Stomach (tissue), 9 donors: Measurements from ENCODE around the gene SLC8A3. TPM values are rescaled to one million over a fixed set of nuclear protein-coding genes. Genes with fewer than 3 reads are reported as not detected.

Source experiments
- DNase-seq, 2 donors: peaks; one replicate each; pipeline versions ENCODE4 v3.0.0 to v3.0.0-alpha.2; 2013 to 2019
- H3K27ac ChIP-seq, 5 donors: fragments of 200-600 bp in 4 of 5; sonication (generic) in 4 of 5; one replicate each; pipeline ENCODE4 v1.5.1; 2013 to 2019; ENCODE audit warnings: mild to moderate bottlenecking in 1 of 5, moderate library complexity in 1 of 5
- H3K27me3 ChIP-seq, 3 donors: fragments of 200-600 bp; sonication (generic); one replicate each; pipeline ENCODE4 v1.5.1; 2017 to 2019; ENCODE audit warnings: mixed run types in 1 of 3
- H3K36me3 ChIP-seq, 4 donors: fragments of 200-600 bp; sonication (generic); 1 replicate in 3 of 4; 2 replicates in 1 of 4; pipeline ENCODE4 v1.5.1; 2016 to 2019
- H3K4me1 ChIP-seq, 4 donors: fragments of 200-600 bp; sonication (generic); one replicate each; pipeline ENCODE4 v1.5.1; 2016 to 2019
- H3K4me3 ChIP-seq, 4 donors: fragments of 200-600 bp; sonication (generic) in 3 of 4; one replicate each; pipeline ENCODE4 v1.5.1; 2016 to 2019; ENCODE audit warnings: mild to moderate bottlenecking in 1 of 4
- H3K9me3 ChIP-seq, 4 donors: fragments of 200-600 bp; sonication (generic); one replicate each; pipeline ENCODE4 v1.5.1; 2016 to 2019
- EP300 ChIP-seq: sonication (generic); formaldehyde crosslinking; IDR thresholded peaks from one replicate; pipeline ENCODE4 v1.6.1; 2017; ENCODE audit warnings: antibody characterized with exemption
- POLR2A ChIP-seq, 4 donors: fragments of 450-650 bp; IDR thresholded peaks; one replicate each; pipeline ENCODE4 v1.6.1; 2016; ENCODE audit warnings: antibody characterized with exemption in 4 of 4, control low read depth in 2 of 4, mild to moderate bottlenecking in 1 of 4, moderate library complexity in 1 of 4
- POLR2AphosphoS5 ChIP-seq, 3 donors: sonication (generic); formaldehyde crosslinking; IDR thresholded peaks; one replicate each; pipeline ENCODE4 v1.6.1; 2016; ENCODE audit warnings: antibody characterized with exemption in 3 of 3
- WGBS, 5 donors: extraction: QIAGEN DNeasy Blood & Tissue Kit in 3 of 5; methylation state at CpG; one replicate each; pipeline versions ENCODE4 v1.1.5 to v1.1.7; 2013 to 2018; 5-methylcytosine and 5-hydroxymethylcytosine counted together
- intact Hi-C: fragments of 100-400 bp; cut with DNase I; formaldehyde crosslinking; loops from one replicate; pipeline ENCODE4 v1.15.1; 2023; ENCODE audit warnings: low total_unique reads
- polyA plus RNA-seq, 3 donors: library from polyadenylated mRNA; stranded (reverse); fragments of 200-250 nt; gene quantifications; one replicate each; pipeline ENCODE4 v1.2.3, GENCODE V29; 2013
- total RNA-seq, 5 donors: library from RNA; depleted of rRNA; stranded (reverse); fragments of >200 nt; gene quantifications; one replicate each; pipeline versions ENCODE4 v1.1.0 to v1.2.3, GENCODE V29; 2014 to 2016
- TF ChIP-seq, protein P1 (sequence below), 7 experiments: fragments of 450-650 bp in 4 of 7; fragments of 200-600 bp in 3 of 7; sonication (generic) in 3 of 7; IDR thresholded peaks; one replicate each; pipeline ENCODE4 v1.5.1; 2016 to 2019; ENCODE audit warnings: antibody characterized with exemption in 7 of 7, control low read depth in 2 of 7, mild to moderate bottlenecking in 1 of 7
- donor health status: healthy with polysubstance abuse.
- donor health status: Bipolar disorder and iron deficiency.
- donor health status: healthy.

The SLC8A3 gene
- total and polyA plus RNA-seq, 8 donors: 0.03 to 2.4 (median 0.87) TPM; not detected in 1

DNA sequence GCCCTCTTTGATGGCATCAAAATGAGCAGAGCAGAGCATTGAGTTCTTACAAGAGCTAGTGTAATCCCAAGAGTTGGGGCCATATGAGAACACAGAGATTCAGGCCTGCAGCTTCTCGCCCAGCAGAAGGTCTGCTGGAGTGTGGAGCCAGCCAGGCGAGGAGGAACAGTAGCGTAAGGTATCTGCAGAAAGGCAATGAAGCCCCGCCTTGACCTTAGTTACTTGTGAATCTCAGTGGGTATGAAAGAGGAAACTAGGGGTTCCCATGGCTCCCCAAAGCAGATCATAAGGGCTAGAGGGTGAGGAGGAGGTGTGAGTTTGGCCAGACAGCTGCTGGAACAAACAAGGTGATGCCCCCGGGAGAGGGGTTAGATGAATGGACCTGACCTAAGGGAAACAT lies 49.4 kb downstream of the SLC8A3 start:
- TF ChIP-seq POLR2A (IDR thresholded peaks at IDR 0.05) (no peak), POLR2AphosphoS5 (IDR thresholded peaks at IDR 0.05) (no peak), EP300 (no peak)
- TF ChIP-seq, protein P1, sequence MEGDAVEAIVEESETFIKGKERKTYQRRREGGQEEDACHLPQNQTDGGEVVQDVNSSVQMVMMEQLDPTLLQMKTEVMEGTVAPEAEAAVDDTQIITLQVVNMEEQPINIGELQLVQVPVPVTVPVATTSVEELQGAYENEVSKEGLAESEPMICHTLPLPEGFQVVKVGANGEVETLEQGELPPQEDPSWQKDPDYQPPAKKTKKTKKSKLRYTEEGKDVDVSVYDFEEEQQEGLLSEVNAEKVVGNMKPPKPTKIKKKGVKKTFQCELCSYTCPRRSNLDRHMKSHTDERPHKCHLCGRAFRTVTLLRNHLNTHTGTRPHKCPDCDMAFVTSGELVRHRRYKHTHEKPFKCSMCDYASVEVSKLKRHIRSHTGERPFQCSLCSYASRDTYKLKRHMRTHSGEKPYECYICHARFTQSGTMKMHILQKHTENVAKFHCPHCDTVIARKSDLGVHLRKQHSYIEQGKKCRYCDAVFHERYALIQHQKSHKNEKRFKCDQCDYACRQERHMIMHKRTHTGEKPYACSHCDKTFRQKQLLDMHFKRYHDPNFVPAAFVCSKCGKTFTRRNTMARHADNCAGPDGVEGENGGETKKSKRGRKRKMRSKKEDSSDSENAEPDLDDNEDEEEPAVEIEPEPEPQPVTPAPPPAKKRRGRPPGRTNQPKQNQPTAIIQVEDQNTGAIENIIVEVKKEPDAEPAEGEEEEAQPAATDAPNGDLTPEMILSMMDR (IDR thresholded peaks at IDR 0.05): no peak
- no peak for DNase-seq
- no peak overlapping the region for H3K27ac ChIP-seq
- intact Hi-C loops: no loop called here
- no peaks in the 10 kb centered on the region for H3K36me3 ChIP-seq
- 82 to 92% (median 89%) methylated on average over 5 of the region's 5 CpGs for WGBS, 5 donors
- H3K9me3 ChIP-seq: no peaks in the 10 kb centered on the region
- H3K4me3 ChIP-seq: no peak overlapping the region
- no peaks in the 10 kb centered on the region for H3K4me1 ChIP-seq
- no peaks in the 10 kb centered on the region for H3K27me3 ChIP-seq

DNA sequence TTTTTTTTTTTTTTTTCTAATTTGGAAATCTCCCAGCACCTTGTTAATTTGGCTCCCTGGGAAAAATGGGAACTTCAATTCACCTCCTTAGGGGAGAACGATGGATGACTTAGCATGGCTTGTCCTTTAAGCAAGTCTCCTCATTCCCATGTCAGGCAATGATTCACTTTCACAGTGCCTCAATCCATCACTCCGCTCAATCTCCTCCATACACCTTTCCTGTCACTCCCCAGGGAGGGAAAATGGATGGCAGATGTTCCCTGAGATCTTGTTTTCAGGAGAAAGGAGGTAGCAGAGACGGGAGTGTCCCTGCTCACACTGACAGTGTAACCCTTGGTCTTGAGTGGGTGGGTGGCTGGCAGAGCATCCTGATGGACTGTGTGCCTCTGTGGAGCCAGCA lies 51.0 kb downstream of the SLC8A3 start:
- Histone ChIP-seq H3K9me3 (no peaks in the 10 kb centered on the region), H3K36me3 (no peaks in the 10 kb centered on the region), H3K4me3 (no peak overlapping the region), H3K27ac (no peak overlapping the region), H3K4me1 (no peaks in the 10 kb centered on the region), H3K27me3 (no peaks in the 10 kb centered on the region)
- TF ChIP-seq, protein P1 (IDR thresholded peaks at IDR 0.05): no peak
- TF ChIP-seq EP300 (no peak), POLR2A (IDR thresholded peaks at IDR 0.05) (no peak), POLR2AphosphoS5 (IDR thresholded peaks at IDR 0.05) (no peak)
- intact Hi-C loops: no loop called here
- DNase-seq: no peak
- WGBS, 5 donors: 68 to 74% (median 73%) methylated on average over 3 of the region's 3 CpGs

DNA sequence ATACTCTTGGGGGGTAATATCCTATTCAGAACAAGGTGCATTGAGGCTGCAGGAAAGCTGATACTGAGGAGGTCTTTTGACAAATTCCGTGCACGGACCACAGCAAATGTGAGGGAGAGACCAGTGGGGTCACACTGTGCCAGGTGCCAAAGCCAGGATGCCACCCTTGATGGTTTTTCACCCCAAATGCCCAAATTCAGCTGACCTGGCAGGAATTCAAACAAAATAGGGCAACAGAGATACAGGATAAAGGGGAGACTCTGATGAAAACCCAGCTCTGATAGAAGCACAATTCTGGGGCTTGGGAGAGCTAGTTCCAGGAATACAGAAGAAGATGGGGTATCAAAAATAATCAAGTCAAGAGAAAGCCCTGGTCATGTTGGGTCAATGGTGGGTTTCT lies 55.3 kb downstream of the SLC8A3 start:
- no peaks in the 10 kb centered on the region for H3K4me1 ChIP-seq
- DNase-seq: no peak
- intact Hi-C loops: no loop called here
- WGBS, 5 donors: 76 to 94% (median 90%) methylated on average over 2 of the region's 2 CpGs
- no peak for TF ChIP-seq POLR2AphosphoS5 (IDR thresholded peaks at IDR 0.05)
- TF ChIP-seq, protein P1 (IDR thresholded peaks at IDR 0.05): no peak
- TF ChIP-seq POLR2A (IDR thresholded peaks at IDR 0.05): no peak
- no peak for TF ChIP-seq EP300
- H3K4me3 ChIP-seq: no peak overlapping the region
- peaks cover 0 to 5% (median 0%) of the 10 kb centered on the region in 3 donors for H3K27me3 ChIP-seq
- H3K36me3 ChIP-seq: no peaks in the 10 kb centered on the region
- no peaks in the 10 kb centered on the region for H3K9me3 ChIP-seq
- no peak overlapping the region for H3K27ac ChIP-seq

DNA sequence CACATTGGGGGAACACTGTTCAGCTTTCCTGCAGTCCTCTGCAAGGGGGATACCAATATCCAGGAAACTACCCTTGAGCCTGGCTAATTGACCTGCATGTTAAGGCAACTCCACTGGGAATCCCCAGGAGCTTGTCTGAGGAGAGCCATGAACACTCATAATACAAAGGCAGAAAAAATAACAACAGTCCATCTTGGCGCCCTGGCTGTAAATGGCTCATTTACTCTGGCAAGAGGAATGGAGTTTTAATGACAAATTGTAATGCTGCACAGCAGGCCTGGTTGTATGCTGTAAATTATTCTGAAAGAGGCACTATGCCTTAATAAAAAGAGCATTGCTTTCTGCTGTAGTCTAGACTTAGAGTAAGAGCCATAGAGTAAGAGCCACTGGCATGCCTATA lies 58.3 kb downstream of the SLC8A3 start:
- intact Hi-C loops: no loop called here
- H3K36me3 ChIP-seq: no peaks in the 10 kb centered on the region
- DNase-seq: no peak
- H3K27me3 ChIP-seq: peaks cover 0 to 5% (median 0%) of the 10 kb centered on the region in 3 donors
- H3K4me3 ChIP-seq: no peak overlapping the region
- WGBS, 5 donors: 50 to 87% (median 80%) methylated on average over 1 of the region's 1 CpG
- H3K9me3 ChIP-seq: no peaks in the 10 kb centered on the region
- TF ChIP-seq, protein P1 (IDR thresholded peaks at IDR 0.05): no peak
- TF ChIP-seq POLR2A (IDR thresholded peaks at IDR 0.05) (no peak), POLR2AphosphoS5 (IDR thresholded peaks at IDR 0.05) (no peak), EP300 (no peak)
- no peaks in the 10 kb centered on the region for H3K4me1 ChIP-seq
- no peak overlapping the region for H3K27ac ChIP-seq
